ENCODE results near the gene PARP15.

Gene PARP15

DNA sequence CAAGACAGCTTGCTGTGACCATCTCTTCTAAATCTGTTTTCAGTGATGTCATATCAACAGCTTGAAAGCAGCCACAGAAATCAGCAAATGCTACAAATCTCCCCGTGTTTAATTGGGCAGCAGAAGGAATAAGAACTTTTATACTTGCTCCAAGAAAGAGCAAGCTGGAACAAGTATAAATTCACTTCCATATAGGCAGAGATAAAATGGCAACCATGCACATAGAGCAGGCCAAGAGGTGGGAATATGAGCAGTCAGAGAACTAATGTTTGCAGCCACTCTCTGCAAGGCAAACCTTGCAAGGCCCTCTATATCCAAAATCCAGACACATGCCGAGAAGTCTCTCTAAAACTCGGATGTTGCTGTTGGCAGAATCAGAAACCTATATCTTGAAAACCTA, 29.4 kb upstream of the PARP15 start:
- Histone ChIP-seq H3K23ac (ENCODE audit: low read length) (no peak overlapping the region), H3K18ac (ENCODE audit: low read length) (no peak overlapping the region), H2AFZ (ENCODE audit: insufficient read depth, low read length, poor library complexity) (no peak overlapping the region), H3K4me1 (ENCODE audit: control insufficient read depth in 1 of 2, insufficient read depth in 2 of 2, low read length in 2 of 2) (no peaks in the 10 kb centered on the region), H2BK12ac (ENCODE audit: low read length) (no peak overlapping the region), H2BK5ac (ENCODE audit: low read depth, low read length, poor library complexity) (no peak overlapping the region), H3K27ac (ENCODE audit: low read depth, low read length) (no peak overlapping the region), H2BK120ac (ENCODE audit: insufficient read depth, low read length, poor library complexity) (no peak overlapping the region), H3K9ac (ENCODE audit: low read length) (no peak overlapping the region), H3K4me2 (ENCODE audit: low read length) (no peak overlapping the region), H4K12ac (ENCODE audit: low read depth, low read length) (no peak overlapping the region), H2AK5ac (ENCODE audit: low read length) (no peak overlapping the region), H3K4me3 (ENCODE audit: low read depth, low read length) (no peak overlapping the region), H3K9me3 (ENCODE audit: insufficient read depth, low read depth, low read length) (no peaks in the 10 kb centered on the region), H3K36me3 (ENCODE audit: control insufficient read depth in 1 of 2, insufficient read depth in 2 of 2, low read length in 2 of 2) (no peaks in the 10 kb centered on the region), H3K14ac (ENCODE audit: low read length) (no peak overlapping the region), H3K27me3 (ENCODE audit: insufficient read depth, low read length) (no peaks in the 10 kb centered on the region), H3K79me2 (ENCODE audit: control insufficient read depth, insufficient read depth, low read length, poor library complexity) (no peaks in the 10 kb centered on the region), H3K4ac (ENCODE audit: low read depth, low read length) (no peak overlapping the region), H3K79me1 (ENCODE audit: low read length) (no peaks in the 10 kb centered on the region), H4K91ac (ENCODE audit: low read depth, low read length) (no peak overlapping the region), H4K8ac (ENCODE audit: low read depth, low read length) (no peak overlapping the region)
- DNase-seq, result no peak
- no CpG with 5 or more reads among the region's 3 CpGs for WGBS (ENCODE audit: extremely low coverage, insufficient coverage, insufficient read length)

DNA sequence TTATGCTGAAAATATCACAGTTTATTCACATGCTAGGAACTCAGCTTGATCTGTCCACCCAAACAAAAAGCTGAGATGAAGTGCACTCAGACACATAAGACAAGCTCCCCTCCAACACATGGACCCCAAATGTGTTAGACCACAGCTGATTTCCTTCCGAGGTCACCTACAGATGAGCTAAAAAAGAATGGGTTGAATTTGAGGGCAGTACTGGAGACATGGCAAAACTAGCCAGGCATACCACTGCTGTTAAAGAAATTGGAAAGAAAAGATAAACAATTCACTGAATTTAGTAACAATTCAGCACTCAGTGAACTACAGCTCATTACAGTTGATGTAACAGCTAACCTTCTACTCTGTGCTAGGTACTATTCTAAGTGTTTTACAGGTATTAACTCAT, 28.8 kb upstream of the PARP15 start:
- Histone ChIP-seq H3K23ac (ENCODE audit: low read length) (no peak overlapping the region), H2AK5ac (ENCODE audit: low read length) (no peak overlapping the region), H3K9me3 (ENCODE audit: insufficient read depth, low read depth, low read length) (no peaks in the 10 kb centered on the region), H3K27ac (ENCODE audit: low read depth, low read length) (no peak overlapping the region), H3K27me3 (ENCODE audit: insufficient read depth, low read length) (no peaks in the 10 kb centered on the region), H4K8ac (ENCODE audit: low read depth, low read length) (no peak overlapping the region), H3K36me3 (ENCODE audit: control insufficient read depth in 1 of 2, insufficient read depth in 2 of 2, low read length in 2 of 2) (no peaks in the 10 kb centered on the region), H3K4me3 (ENCODE audit: low read depth, low read length) (no peak overlapping the region), H3K4me1 (ENCODE audit: control insufficient read depth in 1 of 2, insufficient read depth in 2 of 2, low read length in 2 of 2) (no peaks in the 10 kb centered on the region), H3K79me2 (ENCODE audit: control insufficient read depth, insufficient read depth, low read length, poor library complexity) (no peaks in the 10 kb centered on the region), H3K9ac (ENCODE audit: low read length) (no peak overlapping the region), H3K18ac (ENCODE audit: low read length) (no peak overlapping the region), H2AFZ (ENCODE audit: insufficient read depth, low read length, poor library complexity) (no peak overlapping the region), H3K79me1 (ENCODE audit: low read length) (no peaks in the 10 kb centered on the region), H2BK120ac (ENCODE audit: insufficient read depth, low read length, poor library complexity) (no peak overlapping the region), H2BK5ac (ENCODE audit: low read depth, low read length, poor library complexity) (no peak overlapping the region), H3K4ac (ENCODE audit: low read depth, low read length) (no peak overlapping the region), H3K14ac (ENCODE audit: low read length) (no peak overlapping the region), H4K12ac (ENCODE audit: low read depth, low read length) (no peak overlapping the region), H4K91ac (ENCODE audit: low read depth, low read length) (no peak overlapping the region), H2BK12ac (ENCODE audit: low read length) (no peak overlapping the region), H3K4me2 (ENCODE audit: low read length) (no peak overlapping the region)
- no CpG with 5 or more reads among the region's 1 CpG for WGBS (ENCODE audit: extremely low coverage, insufficient coverage, insufficient read length)
- DNase-seq, result no peak

DNA sequence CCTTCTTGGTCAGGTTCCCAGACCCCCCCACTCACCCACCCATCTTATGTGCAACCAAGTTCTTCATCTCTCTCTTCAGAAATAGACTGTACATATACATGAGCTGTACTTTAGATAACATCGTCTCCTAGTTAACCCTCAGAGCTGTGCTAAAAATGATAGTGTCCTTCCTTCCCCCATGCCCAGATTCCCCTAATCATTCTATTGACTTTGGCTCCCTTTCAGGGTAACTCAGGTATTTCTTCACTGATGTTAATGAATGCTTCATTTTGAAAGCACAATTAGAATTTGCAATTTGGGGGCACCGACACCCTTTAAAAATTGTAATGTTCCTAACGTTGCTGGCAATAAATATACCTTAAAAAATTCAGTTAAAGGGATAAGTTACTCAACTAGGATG, 24.3 kb upstream of the PARP15 start:
- DNase-seq, result no peak
- Histone ChIP-seq H3K36me3 (ENCODE audit: control insufficient read depth in 1 of 2, insufficient read depth in 2 of 2, low read length in 2 of 2) (no peaks in the 10 kb centered on the region), H3K27ac (ENCODE audit: low read depth, low read length) (no peak overlapping the region), H3K9me3 (ENCODE audit: insufficient read depth, low read depth, low read length) (no peaks in the 10 kb centered on the region), H3K4me3 (ENCODE audit: low read depth, low read length) (no peak overlapping the region), H3K4me1 (ENCODE audit: control insufficient read depth in 1 of 2, insufficient read depth in 2 of 2, low read length in 2 of 2) (peaks cover 3 to 4% of the 10 kb centered on the region in 2 experiments), H3K4ac (ENCODE audit: low read depth, low read length) (no peak overlapping the region), H4K8ac (ENCODE audit: low read depth, low read length) (no peak overlapping the region), H3K23ac (ENCODE audit: low read length) (no peak overlapping the region), H4K12ac (ENCODE audit: low read depth, low read length) (no peak overlapping the region), H3K14ac (ENCODE audit: low read length) (no peak overlapping the region), H3K27me3 (ENCODE audit: insufficient read depth, low read length) (no peaks in the 10 kb centered on the region), H3K79me2 (ENCODE audit: control insufficient read depth, insufficient read depth, low read length, poor library complexity) (no peaks in the 10 kb centered on the region), H3K4me2 (ENCODE audit: low read length) (no peak overlapping the region), H2BK12ac (ENCODE audit: low read length) (no peak overlapping the region), H2BK120ac (ENCODE audit: insufficient read depth, low read length, poor library complexity) (no peak overlapping the region), H3K18ac (ENCODE audit: low read length) (no peak overlapping the region), H4K91ac (ENCODE audit: low read depth, low read length) (no peak overlapping the region), H2AFZ (ENCODE audit: insufficient read depth, low read length, poor library complexity) (no peak overlapping the region), H2AK5ac (ENCODE audit: low read length) (no peak overlapping the region), H2BK5ac (ENCODE audit: low read depth, low read length, poor library complexity) (no peak overlapping the region), H3K9ac (ENCODE audit: low read length) (no peak overlapping the region), H3K79me1 (ENCODE audit: low read length) (no peaks in the 10 kb centered on the region)
- no CpG with 5 or more reads among the region's 3 CpGs for WGBS (ENCODE audit: extremely low coverage, insufficient coverage, insufficient read length)

DNA sequence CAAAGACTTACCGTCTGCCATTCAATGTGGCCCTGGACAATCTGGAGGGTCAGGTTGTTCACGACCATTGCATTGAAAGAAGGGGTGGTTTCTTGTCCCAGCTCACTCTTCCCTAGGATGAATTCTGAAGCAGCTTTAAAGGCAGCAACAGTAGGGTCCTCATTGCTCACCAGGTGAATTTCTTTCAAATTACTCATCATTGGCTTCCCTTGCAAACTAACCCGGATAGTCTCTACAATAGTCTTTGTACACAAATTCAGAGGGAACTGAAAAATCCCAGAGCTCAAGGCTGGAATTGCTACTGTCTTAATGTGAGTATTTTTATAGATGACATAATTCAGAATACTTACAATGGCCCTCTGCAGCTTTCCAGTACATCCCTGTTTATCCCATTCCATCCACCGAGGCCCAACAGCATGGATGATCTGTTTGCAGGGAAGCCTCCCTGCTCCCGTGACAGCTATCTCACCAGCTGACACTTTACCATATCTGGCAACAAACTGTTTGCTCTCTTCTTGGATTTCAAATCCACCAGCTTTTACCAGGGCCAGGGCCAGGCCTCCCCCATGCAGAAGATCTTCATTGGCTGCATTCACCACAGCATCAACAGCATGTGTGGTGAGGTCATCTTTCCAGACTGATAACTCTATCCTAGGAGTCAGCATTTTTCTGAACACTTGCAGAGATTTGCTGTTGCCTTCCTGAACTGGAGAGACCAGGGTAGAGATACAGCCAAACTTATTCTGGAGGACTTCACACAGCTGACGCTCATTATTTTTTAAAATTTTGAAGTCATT, 22.0 kb upstream of the PARP15 start:
- no peak overlapping the region for H4K91ac ChIP-seq (ENCODE audit: low read depth, low read length)
- DNase-seq, result no peak
- no peak overlapping the region for H4K12ac ChIP-seq (ENCODE audit: low read depth, low read length)
- H2AFZ ChIP-seq (ENCODE audit: insufficient read depth, low read length, poor library complexity), result no peak overlapping the region
- H3K23ac ChIP-seq (ENCODE audit: low read length), result no peak overlapping the region
- no peak overlapping the region for H2AK5ac ChIP-seq (ENCODE audit: low read length)
- no peaks in the 10 kb centered on the region for H3K27me3 ChIP-seq (ENCODE audit: insufficient read depth, low read length)
- H3K79me1 ChIP-seq (ENCODE audit: low read length), result no peaks in the 10 kb centered on the region
- H3K14ac ChIP-seq (ENCODE audit: low read length), result no peak overlapping the region
- no peak overlapping the region for H3K4me3 ChIP-seq (ENCODE audit: low read depth, low read length)
- H3K27ac ChIP-seq (ENCODE audit: low read depth, low read length), result no peak overlapping the region
- no peak overlapping the region for H3K18ac ChIP-seq (ENCODE audit: low read length)
- no peak overlapping the region for H4K8ac ChIP-seq (ENCODE audit: low read depth, low read length)
- H3K79me2 ChIP-seq (ENCODE audit: control insufficient read depth, insufficient read depth, low read length, poor library complexity), result no peaks in the 10 kb centered on the region
- H2BK120ac ChIP-seq (ENCODE audit: insufficient read depth, low read length, poor library complexity), result no peak overlapping the region
- H3K36me3 ChIP-seq (ENCODE audit: control insufficient read depth in 1 of 2, insufficient read depth in 2 of 2, low read length in 2 of 2), result no peaks in the 10 kb centered on the region
- no CpG with 5 or more reads among the region's 6 CpGs for WGBS (ENCODE audit: extremely low coverage, insufficient coverage, insufficient read length)
- peaks cover 3 to 4% of the 10 kb centered on the region in 2 experiments for H3K4me1 ChIP-seq (ENCODE audit: control insufficient read depth in 1 of 2, insufficient read depth in 2 of 2, low read length in 2 of 2)
- H3K4ac ChIP-seq (ENCODE audit: low read depth, low read length), result no peak overlapping the region
- no peak overlapping the region for H2BK5ac ChIP-seq (ENCODE audit: low read depth, low read length, poor library complexity)
- no peak overlapping the region for H3K4me2 ChIP-seq (ENCODE audit: low read length)
- H3K9me3 ChIP-seq (ENCODE audit: insufficient read depth, low read depth, low read length), result no peaks in the 10 kb centered on the region
- H2BK12ac ChIP-seq (ENCODE audit: low read length), result no peak overlapping the region
- H3K9ac ChIP-seq (ENCODE audit: low read length), result no peak overlapping the region
